Measurements from ENCODE around the gene FAM25A. TPM values are rescaled to one million over a fixed set of nuclear protein-coding genes. Genes with fewer than 3 reads are reported as not detected.
"Not testable (repeated sequence)": the region's sequence is repeated elsewhere in the genome, so short reads cannot be mapped to it uniquely, and the experiment has no call there.

The FAM25A gene
- total RNA-seq, 1 experiment from 2014 or later: not detected

- intact Hi-C loops (cut with micrococcal nuclease): no loop called here
- peak; percentile 36 for DNase-seq (ENCODE audit: unreplicated experiment)
- Mint-ChIP-seq H3K27ac (ENCODE audit: low read depth, unreplicated experiment) (peak overlapping the region; percentile 57), H3K36me3 (ENCODE audit: insufficient read depth, unreplicated experiment) (no peaks in the 10 kb centered on the region), H3K27me3 (ENCODE audit: insufficient read depth, unreplicated experiment) (no peaks in the 10 kb centered on the region), H3K4me1 (ENCODE audit: insufficient read depth, unreplicated experiment) (peaks cover 13% of the 10 kb centered on the region), H3K9me3 (ENCODE audit: unreplicated experiment) (no peaks in the 10 kb centered on the region), H3K4me3 (ENCODE audit: unreplicated experiment) (no peak overlapping the region)
- CTCF ChIA-PET: interaction anchor here (0.5 kb wide), 1 partner anchor 756 kb away, joined by 3 read pairs; no protein-coding TSS in a partner anchor
- POLR2A ChIA-PET: interaction anchor here (0.8 to 1.8 kb wide), 4 partner anchors 11 to 21 kb away, joined by 3 to 7 read pairs (median 4); partner anchors contain the start of genes ADIRF and SNCG
- BruUV-seq (replicated peaks): no TSS peak
- no peak for TF ChIP-seq CTCF (IDR thresholded peaks at IDR 0.05; ENCODE audit: unreplicated experiment)
Measured at GRCh38 chr10:86979977-86980448, 40.1 kb upstream of the FAM25A start.

DNA sequence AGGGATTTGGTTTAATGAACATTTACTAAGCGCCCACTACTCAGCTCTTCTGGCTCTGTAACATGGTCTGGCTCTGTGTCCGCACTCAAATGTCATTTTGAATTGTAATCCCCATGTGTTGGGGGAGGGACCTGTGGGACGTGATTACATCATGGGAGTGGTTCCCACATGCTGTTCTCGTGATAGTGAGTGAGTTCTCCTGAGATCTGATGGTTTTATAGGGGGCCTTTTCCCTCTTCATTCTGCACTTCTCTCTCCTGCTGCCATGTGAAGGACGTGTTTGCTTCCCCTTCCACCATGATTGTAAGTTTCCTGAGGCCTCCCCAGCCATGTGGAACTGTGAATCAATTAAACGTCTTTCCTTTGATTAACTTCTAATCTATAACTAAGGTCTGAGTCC lies 39.1 kb upstream of the FAM25A start:
- H3K9me3 Mint-ChIP-seq (ENCODE audit: unreplicated experiment); CTCF ChIA-PET; intact Hi-C loops (cut with micrococcal nuclease); DNase-seq (ENCODE audit: unreplicated experiment); H3K27ac Mint-ChIP-seq (ENCODE audit: low read depth, unreplicated experiment); H3K4me3 Mint-ChIP-seq (ENCODE audit: unreplicated experiment); H3K27me3 Mint-ChIP-seq (ENCODE audit: insufficient read depth, unreplicated experiment); H3K36me3 Mint-ChIP-seq (ENCODE audit: insufficient read depth, unreplicated experiment); BruUV-seq (replicated peaks): not testable (repeated sequence)
- peaks cover 13% of the 10 kb centered on the region for H3K4me1 Mint-ChIP-seq (ENCODE audit: insufficient read depth, unreplicated experiment)
- POLR2A ChIA-PET: interaction anchor here (1.8 kb wide), 1 partner anchor 12 kb away, joined by 7 read pairs; the partner anchor contains the start of gene ADIRF

- H3K4me1 Mint-ChIP-seq (ENCODE audit: insufficient read depth, unreplicated experiment): peaks cover 13% of the 10 kb centered on the region
Measured at GRCh38 chr10:86981716-86982115, 38.4 kb upstream of the FAM25A start.

GRCh38 chr10:86984498-86984897 lies 35.6 kb upstream of the FAM25A start:
- BruUV-seq (replicated peaks); H3K36me3 Mint-ChIP-seq (ENCODE audit: insufficient read depth, unreplicated experiment); H3K9me3 Mint-ChIP-seq (ENCODE audit: unreplicated experiment); CTCF ChIA-PET; DNase-seq (ENCODE audit: unreplicated experiment); H3K4me3 Mint-ChIP-seq (ENCODE audit: unreplicated experiment); H3K27ac Mint-ChIP-seq (ENCODE audit: low read depth, unreplicated experiment); H3K27me3 Mint-ChIP-seq (ENCODE audit: insufficient read depth, unreplicated experiment); intact Hi-C loops (cut with micrococcal nuclease); H3K4me1 Mint-ChIP-seq (ENCODE audit: insufficient read depth, unreplicated experiment): not testable (repeated sequence)
- POLR2A ChIA-PET: interaction anchor here (0.6 kb wide), 1 partner anchor 103 kb away, joined by 3 read pairs; no protein-coding TSS in a partner anchor

More at GRCh38 chr10:86981716-86982115, 38.4 kb upstream of the FAM25A start:
- no peak for DNase-seq (ENCODE audit: unreplicated experiment)
- Mint-ChIP-seq H3K27me3 (ENCODE audit: insufficient read depth, unreplicated experiment) (no peaks in the 10 kb centered on the region), H3K36me3 (ENCODE audit: insufficient read depth, unreplicated experiment) (no peaks in the 10 kb centered on the region), H3K27ac (ENCODE audit: low read depth, unreplicated experiment) (no peak overlapping the region), H3K9me3 (ENCODE audit: unreplicated experiment) (no peaks in the 10 kb centered on the region), H3K4me3 (ENCODE audit: unreplicated experiment) (no peak overlapping the region)
- ChIA-PET POLR2A (interaction anchor here (1.8 kb wide), 1 partner anchor 13 kb away, joined by 7 read pairs; the partner anchor contains the start of gene ADIRF), CTCF (no interaction called here)
- TF ChIP-seq CTCF (IDR thresholded peaks at IDR 0.05; ENCODE audit: unreplicated experiment): no peak
- BruUV-seq (replicated peaks): no TSS peak
- intact Hi-C loops (cut with micrococcal nuclease): no loop called here

DNA sequence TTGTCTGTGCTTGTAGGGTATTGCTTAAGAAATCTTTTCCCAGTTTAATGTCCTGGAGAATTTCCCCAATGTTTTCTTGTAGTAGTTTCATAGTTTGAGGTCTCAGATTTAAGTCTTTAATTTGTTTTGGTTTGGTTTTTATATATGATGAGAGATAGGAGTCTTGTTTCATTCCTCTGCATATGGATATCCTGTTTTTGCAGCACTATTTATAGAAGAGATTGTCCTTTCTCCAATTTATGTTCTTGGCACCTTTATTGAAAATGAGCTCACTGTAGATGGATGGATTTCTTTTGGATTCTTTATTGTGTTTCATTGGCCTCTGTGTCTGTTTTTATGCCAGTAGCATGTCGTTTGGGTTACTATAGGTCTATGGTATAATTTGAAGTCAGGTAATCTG lies 31.6 kb upstream of the FAM25A start:
- BruUV-seq (replicated peaks): no TSS peak
- Mint-ChIP-seq H3K36me3 (ENCODE audit: insufficient read depth, unreplicated experiment) (no peaks in the 10 kb centered on the region), H3K4me1 (ENCODE audit: insufficient read depth, unreplicated experiment) (no peaks in the 10 kb centered on the region), H3K4me3 (ENCODE audit: unreplicated experiment) (no peak overlapping the region), H3K27me3 (ENCODE audit: insufficient read depth, unreplicated experiment) (no peaks in the 10 kb centered on the region), H3K9me3 (ENCODE audit: unreplicated experiment) (no peaks in the 10 kb centered on the region), H3K27ac (ENCODE audit: low read depth, unreplicated experiment) (no peak overlapping the region)
- no peak for DNase-seq (ENCODE audit: unreplicated experiment)
- CTCF ChIA-PET: no interaction called here
- intact Hi-C loops (cut with micrococcal nuclease): no loop called here
- POLR2A ChIA-PET: interaction anchor here (1.5 kb wide), 1 partner anchor 11 kb away, joined by 6 read pairs; no protein-coding TSS in a partner anchor
- TF ChIP-seq CTCF (IDR thresholded peaks at IDR 0.05; ENCODE audit: unreplicated experiment): no peak

DNA sequence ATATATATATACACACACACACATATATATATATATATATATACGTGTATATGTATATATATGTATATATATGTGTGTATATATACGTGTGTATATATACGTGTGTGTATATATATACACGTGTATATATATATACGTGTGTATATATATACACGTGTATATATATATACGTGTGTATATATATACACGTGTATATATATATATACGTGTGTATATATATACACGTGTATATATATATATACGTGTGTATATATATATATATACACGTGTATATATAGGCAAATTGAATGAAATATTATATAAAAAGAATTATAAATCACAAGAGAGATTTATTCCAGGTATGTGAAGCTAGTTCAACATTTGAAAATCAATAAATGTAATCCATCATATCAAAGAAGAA lies 28.7 kb upstream of the FAM25A start:
- BruUV-seq (replicated peaks); DNase-seq (ENCODE audit: unreplicated experiment); H3K4me1 Mint-ChIP-seq (ENCODE audit: insufficient read depth, unreplicated experiment); H3K4me3 Mint-ChIP-seq (ENCODE audit: unreplicated experiment); H3K9me3 Mint-ChIP-seq (ENCODE audit: unreplicated experiment); H3K27me3 Mint-ChIP-seq (ENCODE audit: insufficient read depth, unreplicated experiment); H3K27ac Mint-ChIP-seq (ENCODE audit: low read depth, unreplicated experiment); H3K36me3 Mint-ChIP-seq (ENCODE audit: insufficient read depth, unreplicated experiment); intact Hi-C loops (cut with micrococcal nuclease): not testable (repeated sequence)
- CTCF ChIA-PET: interaction anchor here (0.7 to 1.0 kb wide), 2 partner anchors 25 to 43 kb away, joined by 3 read pairs; no protein-coding TSS in a partner anchor
- POLR2A ChIA-PET: interaction anchor here (0.6 to 1.4 kb wide), 3 partner anchors 9 to 216 kb away, joined by 4 to 6 read pairs (median 4); no protein-coding TSS in a partner anchor
